DND-41 (cell line): ENCODE results near the gene OR2A25.

Source experiments
- EZH2 ChIP-seq: IDR thresholded peaks from 3 replicates; pipeline ENCODE4 v1.6.1; 2012; ENCODE audit warnings: borderline replicate concordance, low read depth, mild to moderate bottlenecking, moderate library complexity, low read length, inconsistent platforms; ENCODE audit not compliant: severe bottlenecking
- TF ChIP-seq, protein P1 (sequence below): IDR thresholded peaks from 2 replicates; pipeline ENCODE4 v1.5.1; 2012; ENCODE audit warnings: borderline replicate concordance, low read length, moderate library complexity, mild to moderate bottlenecking; ENCODE audit not compliant: poor library complexity, severe bottlenecking; ENCODE audit errors: extremely low read depth

DNA sequence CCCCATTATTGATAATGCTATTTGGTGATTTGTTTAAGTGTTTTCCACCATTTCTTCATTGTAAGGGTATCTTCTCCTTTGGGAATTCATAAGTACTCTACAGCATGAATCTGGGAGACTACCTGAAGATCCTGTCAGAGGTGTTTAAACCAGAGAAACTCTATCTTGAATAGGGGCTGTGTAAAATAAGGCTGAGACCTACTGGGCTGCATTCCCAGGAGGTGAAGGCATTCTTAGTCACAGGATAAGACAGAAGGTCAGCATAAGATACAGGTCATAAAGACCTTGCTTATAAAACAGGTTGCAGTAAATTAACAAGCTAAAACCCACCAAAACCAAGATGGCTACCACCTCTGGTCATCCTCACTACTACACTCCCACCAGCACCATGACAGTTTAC is 34.2 kb upstream of the OR2A25 start:
- TF ChIP-seq, protein P1, sequence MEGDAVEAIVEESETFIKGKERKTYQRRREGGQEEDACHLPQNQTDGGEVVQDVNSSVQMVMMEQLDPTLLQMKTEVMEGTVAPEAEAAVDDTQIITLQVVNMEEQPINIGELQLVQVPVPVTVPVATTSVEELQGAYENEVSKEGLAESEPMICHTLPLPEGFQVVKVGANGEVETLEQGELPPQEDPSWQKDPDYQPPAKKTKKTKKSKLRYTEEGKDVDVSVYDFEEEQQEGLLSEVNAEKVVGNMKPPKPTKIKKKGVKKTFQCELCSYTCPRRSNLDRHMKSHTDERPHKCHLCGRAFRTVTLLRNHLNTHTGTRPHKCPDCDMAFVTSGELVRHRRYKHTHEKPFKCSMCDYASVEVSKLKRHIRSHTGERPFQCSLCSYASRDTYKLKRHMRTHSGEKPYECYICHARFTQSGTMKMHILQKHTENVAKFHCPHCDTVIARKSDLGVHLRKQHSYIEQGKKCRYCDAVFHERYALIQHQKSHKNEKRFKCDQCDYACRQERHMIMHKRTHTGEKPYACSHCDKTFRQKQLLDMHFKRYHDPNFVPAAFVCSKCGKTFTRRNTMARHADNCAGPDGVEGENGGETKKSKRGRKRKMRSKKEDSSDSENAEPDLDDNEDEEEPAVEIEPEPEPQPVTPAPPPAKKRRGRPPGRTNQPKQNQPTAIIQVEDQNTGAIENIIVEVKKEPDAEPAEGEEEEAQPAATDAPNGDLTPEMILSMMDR = no peak
- TF ChIP-seq EZH2 = no peak
